GM06990 (cell line): Measurements from ENCODE around the gene SH3PXD2A.

Source experiments
- DNase-seq: peaks from one replicate; pipeline ENCODE4 v3.0.0-alpha.2; 2011; ENCODE audit not compliant: insufficient read length; ENCODE audit errors: extremely low read depth
- H3K27me3 ChIP-seq: replicated peaks from 2 replicates; pipeline ENCODE4 v1.6.0; 2011; ENCODE audit warnings: low read length; ENCODE audit not compliant: control insufficient read depth, insufficient read depth
- H3K36me3 ChIP-seq: 2 replicates; pipeline ENCODE4 v1.5.1; 2011; ENCODE audit warnings: low read length; ENCODE audit not compliant: control insufficient read depth, insufficient read depth
- H3K4me3 ChIP-seq: replicated peaks from 2 replicates; pipeline ENCODE4 v1.5.1; 2011; ENCODE audit warnings: low read depth, mild to moderate bottlenecking, control low read depth, low read length
- CTCF ChIP-seq: IDR thresholded peaks from 2 replicates; pipeline ENCODE4 v1.5.1; 2011; ENCODE audit warnings: low read length, control low read depth, mild to moderate bottlenecking, inconsistent platforms; ENCODE audit not compliant: insufficient read depth, poor library complexity, severe bottlenecking

The SH3PXD2A gene

GRCh38 chr10:103622935-103623574 is 232.3 kb downstream of the SH3PXD2A start:
- Histone ChIP-seq H3K4me3 (no peak overlapping the region), H3K36me3 (peaks cover 62% of the 10 kb centered on the region), H3K27me3 (no peaks in the 10 kb centered on the region)
- no peak for DNase-seq
- no peak for TF ChIP-seq CTCF

DNA sequence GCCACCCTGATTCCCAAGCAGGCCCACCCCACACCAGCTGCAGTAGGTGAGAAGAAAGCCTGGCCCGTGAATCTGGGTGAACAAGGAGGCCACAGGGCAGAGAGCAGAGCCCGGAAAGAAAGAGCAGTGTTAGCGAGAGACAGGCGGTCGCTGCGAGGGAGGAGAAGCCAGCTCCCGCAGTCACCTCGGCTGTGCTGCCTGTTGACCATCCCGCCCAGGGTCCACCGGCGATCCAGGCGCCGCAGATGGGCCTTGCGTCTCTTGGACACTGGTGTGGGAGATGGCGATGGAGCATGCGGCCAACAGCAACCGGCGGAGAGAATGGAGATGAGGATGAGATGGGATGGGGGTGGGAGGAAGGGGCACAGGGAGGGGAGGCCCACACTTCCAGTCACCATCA is 233.1 kb downstream of the SH3PXD2A start:
- Histone ChIP-seq H3K36me3 (peaks cover 66% of the 10 kb centered on the region), H3K4me3 (no peak overlapping the region), H3K27me3 (no peaks in the 10 kb centered on the region)
- no peak for DNase-seq
- no peak for TF ChIP-seq CTCF

DNA sequence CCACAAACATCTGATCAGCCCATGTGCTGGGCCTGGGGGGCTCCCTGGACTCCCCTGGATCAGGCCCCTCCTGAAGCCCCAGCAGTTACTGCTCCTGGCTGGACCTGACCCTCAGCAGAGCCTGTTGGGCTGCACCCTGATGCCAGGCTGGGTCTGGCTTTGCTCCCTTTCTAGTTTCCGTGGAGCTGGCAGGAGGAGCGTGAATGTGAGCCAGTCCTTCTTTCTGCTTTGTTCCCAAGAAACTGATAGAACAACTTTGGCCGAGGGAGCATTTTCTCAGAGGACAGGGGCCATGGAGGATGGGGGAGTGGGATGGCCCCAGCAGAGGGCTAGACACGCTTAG is 233.6 kb downstream of the SH3PXD2A start:
- Histone ChIP-seq H3K36me3 (peaks cover 63% of the 10 kb centered on the region), H3K4me3 (no peak overlapping the region), H3K27me3 (no peaks in the 10 kb centered on the region)
- TF ChIP-seq CTCF, result no peak
- DNase-seq, result no peak

GRCh38 chr10:103620891-103621782 is 234.2 kb downstream of the SH3PXD2A start:
- H3K27me3 ChIP-seq, result no peaks in the 10 kb centered on the region
- no peak for DNase-seq
- TF ChIP-seq CTCF, result no peak
- peaks cover 65% of the 10 kb centered on the region for H3K36me3 ChIP-seq
- no peak overlapping the region for H3K4me3 ChIP-seq

GRCh38 chr10:103620352-103620740 is 235.0 kb downstream of the SH3PXD2A start:
- peaks cover 60% of the 10 kb centered on the region for H3K36me3 ChIP-seq
- DNase-seq, result no peak
- TF ChIP-seq CTCF, result no peak

More at GRCh38 chr10:103620352-103620740, 235.0 kb downstream of the SH3PXD2A start:
- Histone ChIP-seq H3K4me3 (no peak overlapping the region), H3K27me3 (no peaks in the 10 kb centered on the region)
